ENCODE results near the gene DNAAF3.

GRCh38 chr19:55152017-55152416 lies 14.4 kb downstream of the DNAAF3 start:
- TF ChIP-seq CTCF (IDR thresholded peaks at IDR 0.05) (no peak), POLR2A (IDR thresholded peaks at IDR 0.05) (no peak)
